HG03045 (cell line): ENCODE results near the gene TIMM13.
A peak's percentile ranks its signal among the peaks of the same experiment; 100 is the strongest.
"Not testable (repeated sequence)": the region's sequence is repeated elsewhere in the genome, so short reads cannot be mapped to it uniquely, and the experiment has no call there.

Experiments
- ATAC-seq: cut with Tn5 transposase; IDR thresholded peaks from one replicate; pipeline ENCODE4 v1.9.1; 2021; ENCODE audit warnings: mild to moderate bottlenecking, moderate library complexity; ENCODE audit not compliant: unreplicated experiment

The TIMM13 gene

DNA sequence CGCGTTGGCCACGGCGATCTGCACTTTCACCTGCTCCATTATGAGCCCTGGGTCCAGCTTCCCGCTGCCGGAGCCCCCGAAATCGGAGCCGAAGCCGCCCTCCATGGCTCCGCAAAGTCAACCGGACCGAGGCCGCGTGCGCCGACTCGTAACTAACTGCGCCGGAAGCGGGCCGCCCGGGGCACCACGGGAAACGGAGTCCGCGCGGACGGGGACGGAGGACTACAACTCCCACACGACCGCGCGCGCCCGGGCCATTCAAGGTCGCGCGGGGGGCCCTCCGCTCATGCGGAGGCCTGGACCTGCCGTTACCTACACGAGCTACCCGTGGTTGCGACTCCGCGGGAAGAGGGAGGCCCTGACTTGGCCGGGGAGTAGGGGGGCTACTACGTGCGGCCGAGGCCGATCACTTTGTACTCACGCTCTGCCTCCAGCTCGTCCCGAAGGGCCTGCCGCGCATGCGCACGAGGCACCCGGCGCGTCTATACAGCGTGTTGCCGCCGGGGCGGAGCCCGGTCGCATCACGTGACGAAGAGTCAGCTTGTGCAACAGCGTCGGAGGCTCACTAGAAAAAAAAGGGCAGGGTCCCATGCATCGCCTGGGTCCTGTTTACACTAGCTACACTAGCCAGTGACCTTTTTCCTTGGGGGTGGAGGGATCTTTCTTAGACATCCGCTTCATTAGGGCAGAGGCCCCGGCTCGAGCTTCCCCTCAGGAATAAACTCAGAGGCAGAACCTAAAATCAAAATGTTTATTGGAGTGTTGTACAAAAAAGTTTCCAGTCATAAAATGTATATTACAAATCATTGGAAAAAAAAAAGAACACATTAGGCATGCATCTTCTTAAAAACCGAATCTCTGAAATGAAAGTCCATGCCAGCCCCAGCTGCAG lies at the start of gene TIMM13:
Gene TIMM13 (minus strand): TSS at position 158 of the 892 bp plus-strand sequence. CDS start 53 bp downstream, at position 105.
- peak; percentile 80 for ATAC-seq

DNA sequence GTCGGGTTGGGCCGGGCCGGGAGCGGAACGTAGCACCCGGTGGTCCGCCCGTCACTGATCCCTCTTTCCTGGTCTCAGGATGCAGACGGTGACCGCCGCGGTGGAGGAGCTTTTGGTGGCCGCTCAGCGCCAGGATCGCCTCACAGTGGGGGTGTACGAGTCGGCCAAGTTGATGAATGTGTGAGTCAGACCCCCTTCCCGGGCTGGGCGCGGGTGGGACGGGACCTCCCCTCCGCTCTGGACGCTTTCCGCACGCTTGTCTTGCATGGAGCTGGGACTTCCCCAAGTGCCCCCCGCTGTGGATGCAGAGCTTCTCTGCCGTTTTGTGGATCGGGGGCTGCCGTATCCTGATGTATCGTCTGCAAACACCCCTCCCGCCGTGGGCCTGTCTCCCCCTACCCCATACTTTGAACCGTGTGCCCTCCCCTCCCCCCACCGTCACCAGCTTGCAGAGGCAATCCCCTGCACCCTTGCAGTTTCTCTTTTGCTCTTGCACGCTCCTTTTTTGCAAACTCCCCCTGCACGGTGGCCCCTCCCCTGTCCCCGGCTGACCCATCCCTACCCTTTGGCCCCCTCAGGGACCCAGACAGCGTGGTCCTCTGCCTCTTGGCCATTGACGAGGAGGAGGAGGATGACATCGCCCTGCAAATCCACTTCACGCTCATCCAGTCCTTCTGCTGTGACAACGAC lies 49.2 kb upstream of the TIMM13 start:
- ATAC-seq, result no peak

DNA sequence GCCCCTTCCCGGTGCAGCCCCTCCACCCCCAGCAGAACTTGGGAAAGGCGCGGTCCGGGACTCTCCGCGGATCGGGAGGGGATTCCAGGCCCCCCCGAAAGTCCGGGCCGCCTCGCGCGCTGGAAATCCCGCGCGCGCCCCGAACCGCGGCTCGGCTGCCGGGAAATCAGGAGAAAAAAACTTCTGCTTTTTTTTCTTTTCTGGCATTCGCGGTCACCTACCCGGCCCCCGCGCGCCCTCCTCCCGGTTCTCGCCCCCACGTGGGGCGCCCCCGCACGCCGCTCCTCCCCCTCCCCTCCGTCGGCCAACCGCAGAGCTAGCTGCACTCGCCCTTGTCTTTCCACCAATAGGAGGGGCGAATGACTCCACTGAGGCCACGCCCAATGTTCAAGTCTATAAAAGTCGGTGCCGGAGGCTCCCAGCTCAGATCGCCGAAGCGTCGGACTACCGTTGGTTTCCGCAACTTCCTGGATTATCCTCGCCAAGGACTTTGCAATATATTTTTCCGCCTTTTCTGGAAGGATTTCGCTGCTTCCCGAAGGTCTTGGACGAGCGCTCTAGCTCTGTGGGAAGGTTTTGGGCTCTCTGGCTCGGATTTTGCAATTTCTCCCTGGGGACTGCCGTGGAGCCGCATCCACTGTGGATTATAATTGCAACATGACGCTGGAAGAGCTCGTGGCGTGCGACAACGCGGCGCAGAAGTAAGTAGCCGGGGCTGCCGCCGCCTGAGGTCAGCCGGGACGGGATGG lies 48.5 kb upstream of the TIMM13 start, which contains the start of gene GADD45B:
Gene GADD45B (plus strand): TSS at position 426 of the 749 bp plus-strand sequence. CDS start 232 bp downstream, at position 658.
- ATAC-seq, result peak; percentile 48

DNA sequence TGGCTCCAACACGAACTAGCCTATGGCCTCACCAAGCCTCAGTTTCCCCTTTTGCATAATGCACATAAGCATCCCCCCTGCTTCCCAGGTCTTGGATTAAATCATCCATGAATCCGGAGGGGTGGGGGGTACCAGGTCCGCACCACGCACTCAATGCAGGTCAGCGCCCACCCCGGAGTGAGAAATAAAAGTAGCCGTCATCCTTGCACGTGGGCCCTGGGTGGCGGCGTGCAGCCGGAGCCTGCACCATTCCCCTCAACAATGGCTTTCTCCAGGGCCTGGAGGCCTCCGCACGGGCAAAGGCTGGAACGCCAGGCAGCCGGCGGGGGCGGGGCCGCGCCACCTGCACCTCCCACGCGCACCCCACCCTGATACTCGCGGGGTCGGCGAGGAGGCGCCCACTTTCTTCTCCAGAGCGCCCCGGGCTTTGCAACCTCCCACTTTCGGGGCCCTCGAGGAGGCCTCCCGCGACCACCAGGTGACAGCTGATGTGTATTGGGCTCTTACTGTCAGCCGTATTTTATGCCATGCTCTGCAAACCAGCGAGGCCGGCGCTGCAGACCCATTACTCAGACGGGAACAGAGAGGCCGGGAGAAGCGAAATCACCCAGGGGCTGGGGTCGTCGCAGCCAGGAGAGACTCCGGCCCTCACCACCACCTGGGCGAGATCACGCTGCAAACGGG lies 47.8 kb upstream of the TIMM13 start:
- peak; percentile 6 for ATAC-seq

DNA sequence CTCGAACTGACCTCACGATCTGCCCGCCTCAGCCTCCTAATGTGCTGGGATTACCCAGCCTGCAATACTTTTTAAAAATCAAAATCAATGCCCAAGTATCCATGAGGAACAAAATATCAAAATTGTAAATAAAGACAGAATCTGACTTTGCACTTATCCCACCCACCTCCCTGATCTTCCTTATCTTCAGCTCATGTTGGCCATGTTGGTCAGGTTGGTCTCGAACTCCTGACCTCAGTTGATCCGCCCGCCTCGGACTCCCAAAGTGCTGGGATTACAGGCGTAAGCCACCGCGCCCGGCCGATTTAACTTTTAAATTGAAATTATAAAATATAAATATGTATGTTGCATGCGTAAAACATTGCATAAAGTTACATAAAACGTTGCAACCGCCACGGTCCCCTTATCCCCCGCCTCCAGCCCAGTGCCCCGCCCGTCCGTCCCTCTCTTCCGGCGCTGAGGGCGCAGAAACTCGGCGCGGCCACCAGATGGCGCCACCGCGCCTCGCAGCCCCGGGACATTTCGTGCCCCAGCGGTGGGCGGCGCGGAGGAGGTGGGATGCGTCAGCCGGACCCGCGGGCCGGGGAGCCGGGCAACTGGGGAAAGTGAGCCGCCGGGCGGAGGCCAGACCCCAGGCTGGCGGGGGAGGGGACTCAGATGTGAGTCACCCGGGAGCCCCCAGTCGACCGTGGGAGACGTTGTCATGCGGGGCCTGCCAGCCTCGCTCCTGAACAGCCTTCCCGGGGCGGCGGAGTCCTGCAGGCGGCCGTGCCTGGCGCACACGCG lies 47.0 kb upstream of the TIMM13 start:
- ATAC-seq, result peak; percentile 17

DNA sequence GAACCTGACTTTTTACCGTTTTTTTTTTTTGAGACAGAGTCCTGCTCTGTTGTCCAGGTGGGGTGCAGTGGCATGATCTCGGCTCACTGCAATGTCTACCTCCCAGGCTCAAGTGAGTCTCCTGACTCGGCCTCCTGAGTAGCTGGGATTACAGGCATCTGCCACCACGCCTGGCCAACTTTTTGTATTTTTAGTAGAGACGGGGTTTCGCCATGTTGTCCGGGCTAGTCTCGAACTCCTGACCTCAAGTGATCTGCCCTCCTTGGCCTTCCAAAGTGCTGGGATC lies 42.5 kb upstream of the TIMM13 start:
- ATAC-seq, result not testable (repeated sequence)

DNA sequence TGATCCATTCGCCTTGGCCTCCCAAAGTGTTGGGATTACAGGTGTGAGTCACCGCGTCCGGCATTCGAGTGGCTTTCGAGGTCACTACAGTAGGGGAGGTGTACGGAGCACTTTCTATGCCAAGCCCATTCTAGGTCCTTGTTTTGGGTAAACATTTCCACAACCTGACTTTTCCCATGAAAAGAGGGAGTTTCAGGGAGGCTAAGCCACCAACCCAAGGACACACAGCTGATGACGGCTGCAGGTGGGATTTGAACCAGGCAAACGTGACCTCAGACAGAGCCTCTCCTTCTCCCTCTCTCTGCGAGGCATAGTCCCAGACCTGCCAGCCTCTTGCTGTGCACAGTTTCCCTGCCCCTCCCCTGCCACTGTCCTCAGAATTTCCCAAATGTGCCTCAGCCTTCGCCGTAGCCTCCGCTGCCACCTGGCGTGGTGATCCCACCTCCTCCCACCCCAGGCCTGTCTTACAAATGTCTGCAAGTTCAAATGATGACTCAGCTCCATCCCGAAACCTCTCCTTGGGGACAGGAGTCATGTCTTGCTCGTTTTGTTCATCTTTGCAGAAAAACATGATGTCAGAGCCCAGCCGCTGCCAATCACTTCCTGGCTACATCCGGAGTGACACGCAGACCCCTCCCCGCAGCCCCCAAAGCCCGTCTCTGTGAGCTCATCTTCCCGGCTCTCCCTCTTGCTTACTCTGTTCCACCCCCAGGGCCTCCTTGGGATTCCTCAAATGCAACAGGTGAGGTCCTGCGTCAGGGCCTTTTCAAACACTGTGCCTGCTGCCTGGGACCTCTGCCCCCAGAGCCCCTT lies 41.9 kb upstream of the TIMM13 start:
- ATAC-seq, result no peak

DNA sequence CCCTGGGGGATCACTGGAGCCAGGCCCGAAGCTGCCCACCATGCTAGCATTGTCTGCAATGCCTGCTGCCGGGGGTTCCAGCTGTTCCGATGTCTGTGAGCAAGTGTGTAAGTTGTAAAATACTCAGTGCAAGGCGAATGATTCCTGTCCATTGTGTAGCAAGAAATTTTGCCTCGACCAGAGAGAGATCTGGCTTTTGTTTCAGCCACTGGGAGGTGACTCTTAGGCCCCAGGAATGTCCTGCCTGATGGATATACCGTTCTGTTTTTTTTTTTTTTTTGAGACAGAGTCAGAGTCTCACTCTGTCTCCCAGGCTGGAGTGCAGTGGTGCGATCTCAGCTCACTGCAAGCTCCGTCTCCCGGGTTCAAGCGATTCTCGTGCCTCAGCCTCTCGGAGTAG lies 41.2 kb upstream of the TIMM13 start:
- ATAC-seq, result no peak

DNA sequence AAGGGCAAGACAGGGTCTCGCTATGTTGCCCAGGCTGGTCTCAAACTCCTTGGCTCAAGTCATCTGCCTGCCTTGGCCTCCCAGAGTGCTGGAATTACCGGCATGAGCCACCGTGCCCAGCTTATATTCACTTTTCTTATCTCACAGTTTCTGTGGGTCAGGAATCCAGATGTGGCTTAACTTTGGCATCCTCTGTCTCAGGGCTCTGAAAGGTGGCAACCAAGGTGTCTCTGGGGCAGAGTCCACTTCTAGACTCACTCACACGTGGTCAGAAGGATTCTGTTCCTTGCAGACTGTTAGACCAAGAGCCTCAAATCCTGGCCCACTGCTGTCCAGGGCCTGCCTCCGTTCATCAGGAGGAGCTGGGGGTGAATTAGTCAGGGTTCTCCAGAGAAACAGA lies 37.0 kb upstream of the TIMM13 start:
- ATAC-seq, result no peak

DNA sequence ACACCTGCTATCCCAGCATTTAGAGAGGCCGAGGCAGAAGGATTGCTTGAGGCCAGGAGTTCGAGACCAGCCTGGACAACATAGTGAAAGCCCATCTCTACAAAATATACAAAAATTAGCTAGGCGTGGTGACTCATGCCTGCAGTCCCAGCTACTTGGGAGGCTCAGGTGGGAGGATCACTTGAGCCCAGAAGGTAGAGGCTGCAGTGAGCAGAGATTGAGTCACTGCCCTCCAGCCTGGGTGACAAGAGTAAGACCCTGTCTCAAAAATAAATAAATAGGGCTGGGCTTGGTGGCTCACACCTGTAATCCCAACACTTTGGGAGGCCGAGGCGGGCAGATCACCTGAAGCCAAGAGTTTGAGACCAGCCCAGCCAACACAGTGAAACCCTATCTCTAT lies 36.3 kb upstream of the TIMM13 start:
- ATAC-seq, result not testable (repeated sequence)

DNA sequence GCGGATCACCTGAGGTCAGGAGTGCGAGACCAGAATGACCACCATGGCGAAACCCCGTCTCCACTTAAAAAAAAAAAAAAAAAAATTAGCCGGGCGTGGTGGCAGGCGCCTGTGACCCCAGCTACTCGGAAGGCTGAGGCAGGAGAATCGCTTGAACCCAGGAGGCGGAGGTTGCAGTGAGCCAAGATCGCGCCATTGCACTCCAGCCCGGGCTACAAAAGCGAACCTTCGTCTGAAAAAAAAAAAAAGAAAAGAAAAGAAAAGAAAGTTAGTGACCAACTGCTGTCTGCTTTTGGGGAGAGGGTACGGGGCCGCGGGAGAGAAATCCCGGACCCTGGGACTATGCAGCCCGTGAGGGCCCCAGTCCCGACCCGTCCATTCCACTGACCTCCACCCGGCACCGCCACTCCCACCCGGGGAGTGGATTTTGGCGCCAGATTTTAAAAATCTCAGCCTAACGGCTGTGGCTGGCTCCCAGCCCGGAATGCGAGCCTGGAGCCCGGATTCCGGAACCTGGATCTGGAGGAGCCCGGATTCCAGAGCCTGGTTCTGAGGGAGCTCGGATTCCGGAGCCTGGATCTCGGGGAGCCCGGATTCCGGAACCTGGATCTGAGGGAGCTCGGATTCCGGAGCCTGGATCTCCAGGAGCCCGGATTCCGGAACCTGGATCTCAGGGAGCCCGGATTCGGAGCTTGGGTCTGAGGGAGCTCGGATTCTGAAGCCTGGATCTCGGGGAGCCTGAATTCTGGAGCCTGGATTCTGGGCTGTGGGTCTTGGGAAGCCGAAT lies 35.4 kb upstream of the TIMM13 start:
- ATAC-seq, result no peak

DNA sequence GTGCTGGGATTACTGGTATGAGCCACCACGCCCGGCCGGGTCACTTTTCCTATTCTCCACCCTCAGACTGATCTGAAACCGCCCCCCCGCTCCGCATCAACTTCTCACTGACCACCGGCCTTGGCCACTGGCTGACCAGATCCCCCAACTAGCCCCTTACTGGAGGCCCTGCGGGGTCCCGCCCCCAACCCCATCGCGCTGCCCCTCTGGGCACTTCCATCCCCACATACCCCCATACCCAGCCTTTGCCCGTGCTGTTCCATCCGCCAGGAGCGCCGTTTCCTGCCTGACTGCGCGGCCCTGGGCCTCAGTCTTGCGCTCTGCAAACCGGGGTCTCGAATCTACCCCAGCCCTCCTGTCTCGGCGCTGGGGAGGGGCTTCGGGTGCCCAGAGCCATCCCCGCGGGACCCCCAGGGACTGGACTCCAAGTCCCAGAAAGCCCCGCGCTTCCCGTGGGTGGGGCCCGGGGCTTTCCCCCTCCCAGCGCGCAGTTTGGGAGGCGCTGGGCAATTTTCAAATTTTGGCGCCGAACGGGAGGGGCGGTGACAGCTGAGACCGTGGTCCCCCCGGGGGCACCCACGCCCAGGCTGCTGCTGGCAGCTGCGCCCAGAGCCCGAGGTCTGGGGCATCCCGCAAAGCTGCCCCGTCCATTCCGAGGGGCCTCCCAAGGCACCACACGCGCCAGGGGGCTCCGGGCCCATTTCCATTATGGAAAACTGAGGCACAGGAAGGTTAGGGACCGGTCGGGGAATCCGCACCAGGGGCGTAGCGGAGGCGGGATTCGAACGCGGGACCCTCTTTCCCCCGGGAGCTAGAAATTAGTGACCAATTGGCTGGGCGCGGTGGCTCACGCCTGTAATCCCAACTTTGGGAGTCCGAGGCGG lies 34.6 kb upstream of the TIMM13 start:
- peak; percentile 52 for ATAC-seq

DNA sequence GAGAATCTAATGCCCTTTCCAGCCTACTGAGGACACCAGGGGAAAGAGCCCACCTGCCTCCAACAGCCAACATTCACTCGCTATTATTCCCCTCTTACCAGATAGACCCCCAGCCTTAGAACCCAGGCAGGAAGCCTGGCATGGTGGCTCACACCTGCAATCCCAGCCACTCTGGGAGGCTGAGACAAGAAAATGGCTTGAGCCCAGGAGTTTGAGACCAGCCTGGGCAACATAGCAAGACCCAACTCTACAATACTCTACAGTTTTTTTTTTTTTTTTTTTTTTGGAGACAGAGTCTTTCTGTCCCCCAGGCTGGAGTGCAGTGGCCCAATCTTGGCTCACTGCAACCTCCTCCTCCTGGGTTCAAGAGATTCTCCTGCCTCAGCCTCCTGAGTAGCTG lies 32.9 kb upstream of the TIMM13 start:
- no peak for ATAC-seq

DNA sequence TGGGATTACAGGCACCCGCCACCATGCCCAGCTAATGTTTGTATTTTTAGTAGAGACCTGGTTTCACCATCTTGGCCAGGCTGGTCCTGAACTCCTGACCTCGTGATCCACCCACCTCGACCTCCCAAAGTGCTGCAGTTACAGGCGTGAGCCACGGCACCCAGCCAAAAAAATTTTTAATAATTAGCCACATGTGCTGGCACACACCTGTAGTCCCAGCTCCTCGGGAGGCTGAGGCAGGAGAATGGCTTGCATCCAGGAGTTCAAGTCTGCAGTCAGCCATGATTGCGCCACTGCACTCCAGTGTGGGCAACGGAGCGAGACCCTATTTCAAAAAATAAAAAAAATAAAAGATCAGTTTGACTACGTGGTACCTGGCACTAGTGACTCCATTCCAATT lies 31.4 kb upstream of the TIMM13 start:
- ATAC-seq, result not testable (repeated sequence)

DNA sequence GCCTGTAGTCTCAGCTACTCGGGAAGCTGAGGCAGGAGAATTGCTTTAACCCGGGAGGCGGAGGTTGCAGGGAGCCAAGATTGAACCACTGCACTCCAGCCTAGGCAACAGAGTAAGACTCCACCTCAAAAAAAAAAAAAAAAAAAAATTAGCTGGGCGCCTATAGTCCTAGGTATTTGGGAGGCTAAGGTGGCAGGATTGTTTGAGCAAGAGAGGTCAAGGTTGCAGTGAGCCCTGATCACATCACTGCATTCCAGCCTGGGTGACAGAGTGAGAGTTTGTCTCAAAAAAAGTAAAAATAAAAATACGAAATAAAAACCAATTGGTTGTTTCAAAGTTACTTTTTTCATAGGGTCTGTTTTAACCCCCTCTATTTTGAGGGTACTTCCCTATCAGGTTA lies 30.7 kb upstream of the TIMM13 start:
- ATAC-seq, result no peak

DNA sequence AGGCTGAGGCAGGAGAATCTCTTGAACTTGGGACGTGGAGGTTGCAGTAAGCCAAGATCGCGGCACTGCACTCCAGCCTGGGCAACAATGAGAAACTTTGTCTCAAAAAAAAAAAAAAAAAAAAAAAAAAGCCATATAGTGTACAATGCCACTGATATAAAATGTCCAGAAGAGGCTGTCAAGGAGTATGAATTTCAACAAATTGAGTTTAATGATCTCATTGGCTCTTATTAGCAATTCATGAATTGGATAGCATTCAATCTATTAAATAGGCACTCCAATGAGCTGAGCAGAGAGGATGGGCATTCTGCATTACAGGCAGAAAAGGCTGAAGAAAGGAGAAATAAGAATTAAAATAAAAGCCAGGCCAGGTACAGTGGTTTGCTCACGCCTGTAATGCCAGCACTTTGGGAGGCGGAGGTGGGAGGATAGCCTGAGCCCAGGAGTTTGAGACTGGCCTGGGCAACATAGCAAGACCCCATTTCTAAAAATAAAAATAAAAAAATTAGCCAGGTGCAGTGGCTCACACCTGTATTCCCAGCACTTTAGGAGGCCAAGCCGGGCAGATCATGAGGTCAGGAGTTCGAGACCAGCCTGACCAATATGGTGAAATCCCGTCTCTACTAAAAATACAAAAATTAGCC lies 30.1 kb upstream of the TIMM13 start:
- ATAC-seq, result no peak
